ENCODE measurements around the gene SLC37A1. TPM values are rescaled to one million over a fixed set of nuclear protein-coding genes. Genes with fewer than 3 reads are reported as not detected.
A peak's percentile ranks its signal among the peaks of the same experiment; 100 is the strongest.

SLC37A1 gene
- total RNA-seq, 4 donors from 2014 or later: 2.3 to 8.8 (median 6.3) TPM

DNA sequence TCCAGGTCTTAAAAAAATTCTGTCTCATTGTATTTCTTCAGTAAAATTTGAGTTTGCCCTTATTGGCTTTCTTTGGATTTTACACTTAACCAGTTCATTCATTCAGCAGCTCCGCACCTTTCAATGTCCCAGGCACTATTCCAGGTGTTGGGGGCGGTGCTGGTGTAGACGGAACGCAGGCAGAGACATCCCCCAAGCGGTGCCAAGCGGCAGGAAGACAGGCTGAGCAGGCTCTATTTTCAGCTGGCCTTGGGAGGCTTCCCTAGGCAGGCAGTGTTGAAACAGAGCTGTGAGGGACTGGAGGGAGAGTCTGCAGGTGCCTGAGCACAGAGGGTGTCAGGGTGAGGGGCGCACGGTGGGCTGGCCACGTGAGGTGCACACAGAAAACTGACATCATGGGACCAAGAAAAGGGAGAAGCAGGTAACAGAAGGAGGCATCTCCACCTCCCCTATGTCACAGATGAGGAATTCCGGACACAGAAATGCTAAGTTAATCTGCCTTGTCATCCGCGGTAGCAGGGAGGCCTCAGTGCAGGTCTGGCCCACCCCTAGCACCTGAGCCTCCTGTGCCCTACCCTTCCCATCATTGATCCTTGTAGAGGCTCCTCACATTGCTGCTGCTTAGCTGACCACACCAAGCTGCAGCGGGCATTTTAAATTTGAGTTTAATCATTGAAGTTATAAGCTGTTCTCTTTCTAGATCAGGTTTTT lies 40.8 kb downstream of the SLC37A1 start:
- H3K27me3 ChIP-seq: no peaks in the 10 kb centered on the region
- H3K4me3 ChIP-seq: no peak overlapping the region
- H3K27ac ChIP-seq: no peak overlapping the region
- intact Hi-C loops (cut with DNase I; ENCODE audit: low total_unique reads): no loop called here
- no peaks in the 10 kb centered on the region for H3K4me1 ChIP-seq
- H3K9me3 ChIP-seq: no peaks in the 10 kb centered on the region
- TF ChIP-seq, protein P1, sequence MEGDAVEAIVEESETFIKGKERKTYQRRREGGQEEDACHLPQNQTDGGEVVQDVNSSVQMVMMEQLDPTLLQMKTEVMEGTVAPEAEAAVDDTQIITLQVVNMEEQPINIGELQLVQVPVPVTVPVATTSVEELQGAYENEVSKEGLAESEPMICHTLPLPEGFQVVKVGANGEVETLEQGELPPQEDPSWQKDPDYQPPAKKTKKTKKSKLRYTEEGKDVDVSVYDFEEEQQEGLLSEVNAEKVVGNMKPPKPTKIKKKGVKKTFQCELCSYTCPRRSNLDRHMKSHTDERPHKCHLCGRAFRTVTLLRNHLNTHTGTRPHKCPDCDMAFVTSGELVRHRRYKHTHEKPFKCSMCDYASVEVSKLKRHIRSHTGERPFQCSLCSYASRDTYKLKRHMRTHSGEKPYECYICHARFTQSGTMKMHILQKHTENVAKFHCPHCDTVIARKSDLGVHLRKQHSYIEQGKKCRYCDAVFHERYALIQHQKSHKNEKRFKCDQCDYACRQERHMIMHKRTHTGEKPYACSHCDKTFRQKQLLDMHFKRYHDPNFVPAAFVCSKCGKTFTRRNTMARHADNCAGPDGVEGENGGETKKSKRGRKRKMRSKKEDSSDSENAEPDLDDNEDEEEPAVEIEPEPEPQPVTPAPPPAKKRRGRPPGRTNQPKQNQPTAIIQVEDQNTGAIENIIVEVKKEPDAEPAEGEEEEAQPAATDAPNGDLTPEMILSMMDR (IDR thresholded peaks at IDR 0.05): no peak
- no peak for TF ChIP-seq POLR2A (IDR thresholded peaks at IDR 0.05)
- no peaks in the 10 kb centered on the region for H3K36me3 ChIP-seq
- DNase-seq: peak in 1 of 2 donors; percentile 6

DNA sequence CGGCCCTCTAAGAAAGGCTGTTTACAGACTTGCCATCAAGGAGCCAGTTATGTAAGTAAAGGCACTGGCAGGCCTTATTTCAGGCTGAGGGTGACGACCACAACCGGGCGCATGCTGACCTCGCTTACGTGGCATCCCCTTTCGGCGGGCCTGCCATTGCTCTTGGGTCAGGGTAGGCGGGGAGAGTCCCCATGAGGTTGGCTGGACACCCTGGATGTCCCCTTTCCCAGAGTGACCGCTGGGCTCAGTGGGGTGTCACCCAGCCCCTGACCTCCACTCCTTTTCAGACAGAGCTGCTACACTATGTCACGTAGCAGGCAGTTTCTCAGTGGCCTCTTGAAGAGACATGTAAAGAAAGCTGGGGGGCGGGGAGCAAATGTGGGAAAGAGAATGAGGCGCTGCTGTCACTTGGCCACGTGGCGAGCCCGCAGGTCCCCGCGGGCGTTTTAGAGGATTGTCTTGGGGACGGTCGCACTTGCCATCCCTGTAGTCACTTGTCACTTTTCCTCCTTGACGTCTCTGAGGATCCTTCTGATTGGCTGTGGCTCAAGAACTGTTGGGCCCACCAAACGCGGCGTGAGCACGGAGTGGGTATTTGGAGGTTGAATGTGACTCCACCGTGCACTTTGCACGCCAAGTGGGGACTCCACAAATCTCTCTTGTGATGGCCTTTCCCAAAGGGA lies 42.2 kb downstream of the SLC37A1 start:
- Histone ChIP-seq H3K4me1 (no peaks in the 10 kb centered on the region), H3K27me3 (no peaks in the 10 kb centered on the region), H3K36me3 (no peaks in the 10 kb centered on the region), H3K4me3 (no peak overlapping the region), H3K27ac (no peak overlapping the region), H3K9me3 (no peaks in the 10 kb centered on the region)
- intact Hi-C loops (cut with DNase I; ENCODE audit: low total_unique reads): no loop called here
- no peak for TF ChIP-seq POLR2A (IDR thresholded peaks at IDR 0.05)
- TF ChIP-seq, protein P1 (IDR thresholded peaks at IDR 0.05): no peak
- DNase-seq: peak in 1 of 2 donors; percentile 7

- Histone ChIP-seq H3K27me3 (no peaks in the 10 kb centered on the region), H3K4me1 (no peaks in the 10 kb centered on the region), H3K4me3 (no peak overlapping the region), H3K36me3 (no peaks in the 10 kb centered on the region), H3K9me3 (no peaks in the 10 kb centered on the region), H3K27ac (no peak overlapping the region)
- TF ChIP-seq, protein P1 (IDR thresholded peaks at IDR 0.05): no peak
- no peak for TF ChIP-seq POLR2A (IDR thresholded peaks at IDR 0.05)
- peak; percentile 3 for DNase-seq
- intact Hi-C loops (cut with DNase I; ENCODE audit: low total_unique reads): no loop called here
Measured at GRCh38 chr21:42556476-42556875, 42.8 kb downstream of the SLC37A1 start.

- no peaks in the 10 kb centered on the region for H3K9me3 ChIP-seq
- TF ChIP-seq POLR2A (IDR thresholded peaks at IDR 0.05): no peak
- TF ChIP-seq, protein P1 (IDR thresholded peaks at IDR 0.05): no peak
- no peaks in the 10 kb centered on the region for H3K27me3 ChIP-seq
- no peak overlapping the region for H3K27ac ChIP-seq
- no peaks in the 10 kb centered on the region for H3K4me1 ChIP-seq
- H3K36me3 ChIP-seq: no peaks in the 10 kb centered on the region
- intact Hi-C loops (cut with DNase I; ENCODE audit: low total_unique reads): no loop called here
- peak; percentile 4 to 7 for DNase-seq
- H3K4me3 ChIP-seq: no peak overlapping the region
Measured at GRCh38 chr21:42556960-42557359, 43.3 kb downstream of the SLC37A1 start.

GRCh38 chr21:42557420-42557819 lies 43.8 kb downstream of the SLC37A1 start:
- no peaks in the 10 kb centered on the region for H3K27me3 ChIP-seq
- H3K4me3 ChIP-seq: no peak overlapping the region
- intact Hi-C loops (cut with DNase I; ENCODE audit: low total_unique reads): no loop called here
- no peaks in the 10 kb centered on the region for H3K36me3 ChIP-seq
- no peak overlapping the region for H3K27ac ChIP-seq
- no peak for TF ChIP-seq POLR2A (IDR thresholded peaks at IDR 0.05)
- TF ChIP-seq, protein P1 (IDR thresholded peaks at IDR 0.05): no peak
- no peaks in the 10 kb centered on the region for H3K4me1 ChIP-seq
- peak in 1 of 2 donors; percentile 1 for DNase-seq
- H3K9me3 ChIP-seq: no peaks in the 10 kb centered on the region

Measured in uterus (tissue), 4 donors.